GM12875 (cell line): ENCODE measurements around the gene ARHGEF17.
A peak's percentile ranks its signal among the peaks of the same experiment; 100 is the strongest.

ENCODE experiments used
- H3K4me3 ChIP-seq: one replicate; pipeline ENCODE4 v1.5.1; 2011; ENCODE audit warnings: low read depth, low read length, control low read depth
- TF ChIP-seq, protein P1 (sequence below): IDR thresholded peaks from 2 replicates; pipeline ENCODE4 v1.5.1; 2011; ENCODE audit warnings: low read depth, mild to moderate bottlenecking, control low read depth, inconsistent platforms, low read length, moderate library complexity, borderline replicate concordance; ENCODE audit not compliant: insufficient read depth

ARHGEF17 gene

DNA sequence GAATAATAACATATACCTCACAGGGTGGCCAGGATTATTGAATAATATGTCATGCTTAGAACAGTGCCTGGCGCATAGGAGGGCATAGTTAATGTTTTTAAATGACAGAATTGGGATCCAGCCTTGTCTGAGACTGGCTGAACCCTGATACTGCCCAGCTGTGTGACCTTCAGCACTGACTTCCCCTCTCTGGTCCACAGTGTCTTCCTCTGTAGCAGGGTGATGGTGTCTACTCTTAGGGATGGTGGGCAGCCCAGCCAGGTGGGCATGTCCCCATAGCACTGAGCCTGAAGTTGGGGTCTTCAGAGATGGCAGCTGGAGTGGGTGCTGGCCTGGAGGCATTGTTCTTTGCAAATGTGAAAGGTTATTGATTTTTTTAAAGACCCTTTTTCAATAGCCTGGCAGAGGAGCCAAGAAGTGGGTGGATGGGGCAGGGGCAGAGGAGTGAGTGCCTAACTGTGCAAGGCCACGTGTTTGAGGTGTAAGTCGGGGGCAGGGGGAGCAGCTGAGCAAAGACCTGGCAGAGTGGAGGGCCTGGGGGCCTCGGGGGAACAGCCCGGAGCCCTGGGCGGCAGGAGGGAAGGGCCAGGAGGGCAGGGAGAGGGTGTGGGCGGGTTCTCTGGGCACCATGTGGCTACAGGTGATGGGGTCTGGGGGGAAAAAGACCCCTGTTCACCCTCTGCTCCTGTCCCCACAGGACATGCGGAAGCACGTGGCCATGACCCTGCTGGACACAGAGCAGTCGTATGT is 38.3 kb downstream of the ARHGEF17 start:
- H3K4me3 ChIP-seq = no peak overlapping the region
- TF ChIP-seq, protein P1, sequence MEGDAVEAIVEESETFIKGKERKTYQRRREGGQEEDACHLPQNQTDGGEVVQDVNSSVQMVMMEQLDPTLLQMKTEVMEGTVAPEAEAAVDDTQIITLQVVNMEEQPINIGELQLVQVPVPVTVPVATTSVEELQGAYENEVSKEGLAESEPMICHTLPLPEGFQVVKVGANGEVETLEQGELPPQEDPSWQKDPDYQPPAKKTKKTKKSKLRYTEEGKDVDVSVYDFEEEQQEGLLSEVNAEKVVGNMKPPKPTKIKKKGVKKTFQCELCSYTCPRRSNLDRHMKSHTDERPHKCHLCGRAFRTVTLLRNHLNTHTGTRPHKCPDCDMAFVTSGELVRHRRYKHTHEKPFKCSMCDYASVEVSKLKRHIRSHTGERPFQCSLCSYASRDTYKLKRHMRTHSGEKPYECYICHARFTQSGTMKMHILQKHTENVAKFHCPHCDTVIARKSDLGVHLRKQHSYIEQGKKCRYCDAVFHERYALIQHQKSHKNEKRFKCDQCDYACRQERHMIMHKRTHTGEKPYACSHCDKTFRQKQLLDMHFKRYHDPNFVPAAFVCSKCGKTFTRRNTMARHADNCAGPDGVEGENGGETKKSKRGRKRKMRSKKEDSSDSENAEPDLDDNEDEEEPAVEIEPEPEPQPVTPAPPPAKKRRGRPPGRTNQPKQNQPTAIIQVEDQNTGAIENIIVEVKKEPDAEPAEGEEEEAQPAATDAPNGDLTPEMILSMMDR = no peak

DNA sequence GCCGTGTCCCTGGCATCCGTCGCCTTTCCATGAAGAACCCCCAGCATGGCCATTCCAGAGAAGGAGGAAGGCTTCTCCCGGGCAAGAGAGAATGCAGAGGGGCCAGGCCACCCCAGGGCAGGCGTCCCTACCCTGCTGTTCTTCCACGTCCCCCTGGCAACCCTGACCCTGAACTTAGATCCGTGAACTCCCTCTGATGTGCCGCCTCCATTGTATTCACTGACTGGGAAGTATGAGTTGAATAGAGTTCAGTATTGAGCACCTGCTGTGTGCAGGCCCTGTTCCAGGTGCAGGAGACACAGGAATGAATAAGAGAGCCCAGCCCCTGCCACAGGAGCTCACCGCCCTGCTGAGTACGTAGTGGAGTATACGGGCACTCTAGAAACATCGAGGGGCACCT is 39.0 kb downstream of the ARHGEF17 start:
- no peak overlapping the region for H3K4me3 ChIP-seq
- TF ChIP-seq, protein P1 = no peak

DNA sequence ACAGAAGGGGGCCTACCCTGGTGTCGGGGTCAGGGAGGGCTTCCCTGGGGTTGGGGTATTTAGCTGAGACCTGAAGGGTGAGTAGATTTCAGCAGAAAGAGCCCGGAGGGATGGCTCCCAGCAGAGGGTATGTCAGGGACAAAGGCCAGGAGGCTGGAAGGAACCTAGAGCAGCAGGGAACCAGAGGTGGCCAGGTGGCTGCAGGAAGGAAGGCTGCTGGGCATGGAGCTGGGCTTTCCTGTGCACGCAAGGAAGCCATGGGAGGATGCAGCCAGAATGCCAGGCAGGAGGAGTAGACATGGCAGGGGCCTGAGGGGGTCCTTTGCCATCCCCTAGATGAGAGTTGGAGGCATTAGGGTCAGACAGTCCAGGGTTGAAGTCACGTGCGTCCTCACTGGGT is 40.8 kb downstream of the ARHGEF17 start:
- H3K4me3 ChIP-seq = no peak overlapping the region
- TF ChIP-seq, protein P1 = no peak

DNA sequence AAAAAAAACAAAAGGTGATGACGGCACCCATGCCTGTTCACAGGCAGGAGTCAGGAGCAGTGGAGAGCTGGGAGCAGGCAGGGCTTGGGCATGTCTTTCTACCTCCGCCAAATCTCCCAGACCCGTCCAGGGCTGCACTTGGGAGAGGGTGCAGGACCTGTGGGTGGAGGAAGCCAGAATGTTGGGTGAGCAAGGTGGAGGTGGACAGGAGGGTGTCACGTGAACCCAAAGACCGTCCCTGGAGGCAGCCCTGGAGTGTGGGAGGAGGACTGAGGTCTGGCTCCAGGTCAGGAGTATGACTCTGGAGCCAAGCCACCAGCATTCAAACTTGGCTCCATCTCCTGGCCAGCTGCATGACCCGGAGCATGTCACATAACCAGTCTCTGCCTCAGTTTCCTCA is 41.6 kb downstream of the ARHGEF17 start:
- TF ChIP-seq, protein P1 = no peak
- no peak overlapping the region for H3K4me3 ChIP-seq

DNA sequence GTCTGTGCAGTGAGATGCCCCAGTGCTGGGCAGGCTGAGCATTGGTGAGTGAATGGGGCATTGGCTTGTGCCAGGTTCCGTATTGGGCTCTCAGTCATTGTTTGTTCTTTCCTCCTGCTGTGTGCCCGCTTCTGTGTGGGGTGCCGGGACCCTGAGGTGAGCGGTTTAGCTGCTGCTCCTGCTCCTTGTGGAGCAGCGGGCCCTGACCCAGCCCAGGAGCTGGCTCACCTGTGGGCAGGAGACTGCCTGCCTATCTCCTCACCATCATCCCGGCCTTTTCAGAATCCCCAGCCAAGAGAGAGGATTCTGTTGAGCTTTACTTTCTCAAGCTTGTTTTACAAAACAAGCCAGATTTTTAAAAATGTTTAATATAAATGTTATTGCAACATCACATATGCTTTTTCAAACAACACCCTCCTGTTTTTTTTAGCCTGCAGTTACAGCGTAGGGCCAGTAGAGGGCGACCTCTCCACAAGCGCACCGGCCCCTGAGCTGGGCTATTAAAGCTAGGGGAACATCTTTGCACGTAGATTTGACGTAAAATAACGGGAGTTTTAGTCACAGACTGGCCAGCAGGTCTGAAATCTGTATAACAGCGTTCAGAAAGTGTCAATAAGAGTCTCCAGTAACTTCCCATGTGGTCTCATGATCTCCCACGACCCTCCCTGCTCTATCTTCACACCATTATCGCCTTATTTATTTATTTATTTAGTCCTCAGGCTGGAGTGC is 43.0 kb downstream of the ARHGEF17 start:
- TF ChIP-seq, protein P1 = peak; percentile 90
- no peak overlapping the region for H3K4me3 ChIP-seq

DNA sequence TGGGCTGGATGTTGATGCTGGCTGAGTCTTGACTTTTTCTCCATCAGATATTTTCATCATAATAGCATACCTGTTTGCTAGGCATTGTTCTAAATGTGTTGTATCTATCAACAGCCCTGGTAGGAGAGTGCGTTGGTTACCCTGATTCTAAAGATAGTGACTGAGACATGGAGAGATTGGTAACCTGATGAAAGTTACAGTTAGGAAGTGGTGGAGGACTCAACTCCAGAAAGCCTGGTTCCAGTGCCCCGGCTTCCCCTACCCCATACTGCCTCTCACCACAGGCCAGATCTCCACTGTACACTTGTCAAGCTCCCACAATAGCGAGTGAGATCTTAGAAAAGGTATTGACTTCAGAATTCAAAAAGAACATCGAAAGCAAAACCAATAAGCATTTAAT is 45.3 kb downstream of the ARHGEF17 start:
- TF ChIP-seq, protein P1 = no peak
- no peak overlapping the region for H3K4me3 ChIP-seq

DNA sequence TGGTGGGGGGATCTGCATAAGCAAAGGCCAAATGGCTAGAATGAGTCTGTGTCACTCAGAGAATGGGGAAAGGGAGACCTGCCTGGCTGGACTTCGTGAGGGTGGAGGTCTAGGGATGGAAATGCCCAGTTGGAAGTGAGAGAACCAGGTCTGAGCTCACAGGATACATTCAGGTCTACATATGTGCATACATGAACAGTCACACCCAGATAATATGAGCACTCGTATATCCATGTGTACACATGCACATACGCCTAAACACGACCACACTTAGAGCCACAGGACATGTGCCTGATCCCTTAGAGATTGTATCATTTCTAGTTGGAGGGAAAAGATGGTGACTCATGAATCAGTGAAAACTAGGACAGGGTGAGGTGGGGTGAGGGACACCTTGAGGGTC is 47.0 kb downstream of the ARHGEF17 start:
- TF ChIP-seq, protein P1 = no peak
- H3K4me3 ChIP-seq = no peak overlapping the region
